Epithelial cell of esophagus (primary cell): ENCODE data around the gene PARP11.

ENCODE experiments used
- DNase-seq: peaks from one replicate; pipeline ENCODE4 v3.0.0; 2010; ENCODE audit warnings: low read depth
- H3K4me3 ChIP-seq: 2 replicates; pipeline ENCODE4 v1.5.1; 2011; ENCODE audit warnings: mild to moderate bottlenecking, low read length, control low read depth
- TF ChIP-seq, protein P1 (sequence below): IDR thresholded peaks from 2 replicates; pipeline ENCODE4 v1.5.1; 2011; ENCODE audit warnings: low read depth, mild to moderate bottlenecking, low read length, control low read depth, inconsistent platforms; ENCODE audit not compliant: insufficient read depth; ENCODE audit errors: missing control alignments

PARP11 gene

DNA sequence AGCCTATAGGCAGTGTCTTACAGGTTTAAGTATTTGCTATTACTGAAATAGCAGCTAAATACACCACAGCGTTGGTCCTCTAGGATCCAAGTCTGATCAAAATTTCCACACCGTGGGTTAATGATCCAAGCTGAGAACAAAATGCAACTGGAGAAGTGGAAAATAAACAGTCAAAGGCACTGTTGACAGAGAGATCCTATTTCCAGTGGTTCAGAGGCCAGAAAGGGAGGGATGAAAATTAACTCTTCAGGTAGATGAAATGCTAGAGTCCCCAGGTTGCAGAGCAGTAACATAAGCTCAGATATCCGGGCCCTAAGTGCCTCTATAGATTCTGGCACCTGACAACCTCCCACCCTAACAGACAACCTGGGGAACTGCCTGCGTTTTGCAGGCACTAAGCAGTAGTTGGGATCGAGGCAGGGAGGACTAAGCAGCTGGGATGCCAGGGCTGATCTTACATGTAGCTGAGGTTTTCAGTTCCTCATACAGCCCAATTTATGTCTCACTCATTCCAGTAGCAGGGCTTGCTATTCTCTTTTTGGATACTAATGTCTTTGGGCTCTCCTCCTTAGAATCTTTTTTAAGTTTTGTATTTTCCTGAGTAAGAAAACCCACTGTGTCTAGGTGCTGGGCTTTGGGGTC lies 77.6 kb downstream of the PARP11 start:
- no peak overlapping the region for H3K4me3 ChIP-seq
- DNase-seq, result no peak
- TF ChIP-seq, protein P1, sequence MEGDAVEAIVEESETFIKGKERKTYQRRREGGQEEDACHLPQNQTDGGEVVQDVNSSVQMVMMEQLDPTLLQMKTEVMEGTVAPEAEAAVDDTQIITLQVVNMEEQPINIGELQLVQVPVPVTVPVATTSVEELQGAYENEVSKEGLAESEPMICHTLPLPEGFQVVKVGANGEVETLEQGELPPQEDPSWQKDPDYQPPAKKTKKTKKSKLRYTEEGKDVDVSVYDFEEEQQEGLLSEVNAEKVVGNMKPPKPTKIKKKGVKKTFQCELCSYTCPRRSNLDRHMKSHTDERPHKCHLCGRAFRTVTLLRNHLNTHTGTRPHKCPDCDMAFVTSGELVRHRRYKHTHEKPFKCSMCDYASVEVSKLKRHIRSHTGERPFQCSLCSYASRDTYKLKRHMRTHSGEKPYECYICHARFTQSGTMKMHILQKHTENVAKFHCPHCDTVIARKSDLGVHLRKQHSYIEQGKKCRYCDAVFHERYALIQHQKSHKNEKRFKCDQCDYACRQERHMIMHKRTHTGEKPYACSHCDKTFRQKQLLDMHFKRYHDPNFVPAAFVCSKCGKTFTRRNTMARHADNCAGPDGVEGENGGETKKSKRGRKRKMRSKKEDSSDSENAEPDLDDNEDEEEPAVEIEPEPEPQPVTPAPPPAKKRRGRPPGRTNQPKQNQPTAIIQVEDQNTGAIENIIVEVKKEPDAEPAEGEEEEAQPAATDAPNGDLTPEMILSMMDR, result no peak

DNA sequence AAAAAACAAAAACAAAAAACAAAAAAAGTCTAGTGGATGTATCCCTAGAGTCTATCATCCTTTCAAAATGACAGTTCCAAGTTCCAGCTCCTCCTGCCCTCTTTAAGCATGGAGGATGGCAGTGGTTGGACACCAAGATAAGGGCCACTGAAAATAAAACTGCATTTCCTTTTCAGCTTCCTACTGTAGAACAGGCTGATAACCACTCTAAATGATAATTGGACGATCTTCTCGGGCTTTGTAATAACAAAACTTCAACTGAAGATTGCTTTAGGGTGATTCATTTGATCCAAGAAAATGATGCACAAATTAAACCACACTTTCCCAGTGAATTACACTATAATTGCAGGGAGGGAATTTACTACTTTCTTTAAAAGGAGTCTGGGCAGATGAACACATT lies 78.1 kb downstream of the PARP11 start:
- DNase-seq, result no peak
- TF ChIP-seq, protein P1, result no peak

DNA sequence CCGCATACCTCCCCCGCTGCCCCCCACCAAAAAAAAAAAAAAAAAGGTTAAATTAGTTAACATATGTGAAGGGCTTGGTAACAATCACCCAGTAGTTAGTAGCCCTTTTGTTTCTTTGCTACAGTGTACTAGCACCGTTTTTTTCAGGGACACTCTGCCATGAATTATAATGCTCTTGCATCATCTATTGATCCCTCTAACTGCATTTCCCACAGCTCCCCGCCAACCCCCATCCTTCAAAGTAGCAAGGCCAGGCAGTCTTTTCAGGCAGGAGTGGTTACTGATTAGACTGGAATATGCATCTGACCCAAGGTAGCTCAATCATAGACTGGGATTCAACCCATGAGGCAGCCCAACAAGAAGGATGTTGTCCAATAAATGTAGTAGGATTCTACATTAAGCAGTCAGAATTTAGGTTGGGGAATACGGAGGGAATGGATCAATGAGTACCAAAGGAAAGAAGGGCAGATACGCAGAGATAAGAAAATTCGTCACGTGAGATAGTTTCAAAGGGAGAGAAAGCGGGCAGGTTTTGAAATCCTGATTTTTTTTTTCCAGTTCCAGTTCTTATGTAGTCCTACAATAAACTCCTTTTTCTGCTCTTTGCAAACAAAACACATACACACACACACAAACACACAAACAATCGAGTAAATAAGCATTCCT lies 80.4 kb downstream of the PARP11 start:
- TF ChIP-seq, protein P1, result no peak
- DNase-seq, result no peak
- no peak overlapping the region for H3K4me3 ChIP-seq

More for the DNA sequence above, 78.1 kb downstream of the PARP11 start:
- H3K4me3 ChIP-seq, result no peak overlapping the region

DNA sequence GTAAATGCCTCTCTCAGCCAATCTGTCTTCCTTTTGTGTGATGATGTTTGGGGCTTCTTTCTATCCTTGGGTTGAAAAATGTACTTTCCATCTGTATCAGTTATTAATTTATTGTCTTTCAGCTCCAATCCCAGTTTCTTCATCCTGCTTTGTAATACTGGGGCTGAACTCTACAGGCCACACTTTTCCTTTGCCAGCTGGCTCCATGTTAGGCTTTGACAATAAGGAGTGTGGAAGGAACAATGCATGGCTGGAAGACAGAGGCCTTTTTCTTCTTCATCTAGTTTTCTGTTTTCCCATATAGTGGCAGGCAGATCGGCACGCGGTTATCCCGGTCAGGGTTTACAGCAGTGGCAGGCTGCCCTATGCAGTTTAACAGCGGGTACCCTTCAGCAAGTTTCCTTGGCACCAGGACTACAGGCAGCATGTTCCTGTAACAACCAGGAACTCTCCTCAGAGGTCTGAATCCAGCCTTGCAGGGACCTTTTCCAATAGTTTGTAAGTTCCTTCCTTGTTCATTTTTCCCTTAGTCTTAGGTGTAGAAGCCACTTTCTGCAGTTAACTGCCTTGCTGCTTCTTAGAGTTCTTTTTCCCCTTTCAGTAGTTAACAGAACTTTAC lies 81.8 kb downstream of the PARP11 start:
- TF ChIP-seq, protein P1, result no peak
- no peak overlapping the region for H3K4me3 ChIP-seq
- DNase-seq, result no peak

DNA sequence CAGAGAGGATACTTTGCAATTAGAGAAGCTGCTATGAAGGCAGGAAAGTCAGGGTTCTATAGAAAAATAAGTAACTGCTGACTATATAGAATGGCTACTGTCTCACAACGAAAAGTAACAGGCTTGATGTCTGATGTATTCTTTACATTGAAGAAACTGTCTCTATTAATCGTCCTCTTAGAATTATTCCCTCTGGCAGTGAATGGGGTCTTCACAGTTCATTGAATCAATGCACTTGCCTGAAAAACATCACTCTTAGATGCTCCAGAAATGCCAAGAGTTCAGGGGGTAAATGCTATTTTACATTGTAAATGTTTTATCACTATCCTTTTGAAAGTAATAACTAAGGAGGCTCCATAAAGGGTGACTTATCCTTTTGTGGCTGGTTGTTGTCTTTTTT lies 82.6 kb downstream of the PARP11 start:
- TF ChIP-seq, protein P1, result no peak
- no peak for DNase-seq
- no peak overlapping the region for H3K4me3 ChIP-seq

DNA sequence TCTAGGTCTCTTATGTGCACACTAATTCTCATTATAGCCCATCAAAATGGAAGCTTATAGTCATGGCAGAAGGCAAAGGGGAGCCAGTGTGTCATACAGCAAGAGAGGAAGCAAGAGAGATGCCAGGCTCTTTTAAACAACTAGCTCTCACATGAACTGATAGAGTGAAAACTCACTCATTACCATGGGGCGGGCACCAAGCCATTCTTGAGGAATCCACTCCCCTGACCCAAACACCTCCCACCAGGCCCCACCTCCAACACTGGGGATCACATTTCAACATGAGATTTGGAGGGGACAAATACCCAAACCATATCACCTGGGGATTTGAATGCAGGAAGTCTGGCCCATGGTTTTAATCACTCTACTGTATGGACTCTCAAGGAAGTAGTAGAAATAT lies 83.4 kb downstream of the PARP11 start:
- H3K4me3 ChIP-seq, result no peak overlapping the region
- TF ChIP-seq, protein P1, result no peak

More for the DNA sequence above, 83.4 kb downstream of the PARP11 start:
- DNase-seq, result no peak
